Measurements from ENCODE around the gene KRTDAP. TPM values are rescaled to one million over a fixed set of nuclear protein-coding genes. Genes with fewer than 3 reads are reported as not detected.

Gene KRTDAP
- total RNA-seq, 1 experiment from 2014 or later = not detected

- no TSS peak for BruUV-seq (replicated peaks)
- TF ChIP-seq EZH2 (IDR thresholded peaks at IDR 0.05; ENCODE audit: borderline replicate concordance, low read depth, low read length, poor library complexity, severe bottlenecking) = no peak
- no peak for TF ChIP-seq CTCF (conservative IDR thresholded peaks at IDR 0.05; ENCODE audit: low read depth, low read length)
- no peaks in the 10 kb centered on the region for H3K9me3 ChIP-seq (ENCODE audit: low read depth, low read length, poor library complexity, severe bottlenecking)
- no peaks in the 10 kb centered on the region for H3K4me1 ChIP-seq (ENCODE audit: insufficient read depth, low read length, poor library complexity, severe bottlenecking)
- H3K27ac ChIP-seq (ENCODE audit: low read depth, low read length, poor library complexity, severe bottlenecking) = no peak overlapping the region
- POLR2A ChIA-PET (ENCODE audit: low non-redundant PET) = no interaction called here
- CTCF ChIA-PET = no interaction called here
- no peak for DNase-seq (ENCODE audit: low spot score)
- H3K4me3 ChIP-seq (ENCODE audit: low read depth, low read length, poor library complexity, severe bottlenecking) = no peak overlapping the region
- peaks cover 26% of the 10 kb centered on the region for H3K27me3 ChIP-seq (replicated peaks; ENCODE audit: insufficient read depth, low read depth, low read length, poor library complexity)
- no peaks in the 10 kb centered on the region for H3K36me3 ChIP-seq (ENCODE audit: insufficient read depth, low read length, poor library complexity, severe bottlenecking)
- intact Hi-C loops (cut with micrococcal nuclease; ENCODE audit: unreplicated experiment) = no loop called here
Measured at GRCh38 chr19:35521124-35521743, 31.0 kb upstream of the KRTDAP start.

- POLR2A ChIA-PET (ENCODE audit: low non-redundant PET) = no interaction called here
- no peak overlapping the region for H3K27ac ChIP-seq (ENCODE audit: low read depth, low read length, poor library complexity, severe bottlenecking)
Measured at GRCh38 chr19:35519291-35519690, 29.0 kb upstream of the KRTDAP start.

GRCh38 chr19:35518313-35518712, 28.0 kb upstream of the KRTDAP start:
- TF ChIP-seq EZH2 (IDR thresholded peaks at IDR 0.05; ENCODE audit: borderline replicate concordance, low read depth, low read length, poor library complexity, severe bottlenecking) = no peak
- no peak for TF ChIP-seq CTCF (conservative IDR thresholded peaks at IDR 0.05; ENCODE audit: low read depth, low read length)
- Histone ChIP-seq H3K27ac (ENCODE audit: low read depth, low read length, poor library complexity, severe bottlenecking) (no peak overlapping the region), H3K4me3 (ENCODE audit: low read depth, low read length, poor library complexity, severe bottlenecking) (no peak overlapping the region), H3K4me1 (ENCODE audit: insufficient read depth, low read length, poor library complexity, severe bottlenecking) (no peaks in the 10 kb centered on the region), H3K9me3 (ENCODE audit: low read depth, low read length, poor library complexity, severe bottlenecking) (no peaks in the 10 kb centered on the region), H3K36me3 (ENCODE audit: insufficient read depth, low read length, poor library complexity, severe bottlenecking) (no peaks in the 10 kb centered on the region), H3K27me3 (replicated peaks; ENCODE audit: insufficient read depth, low read depth, low read length, poor library complexity) (peaks cover 26% of the 10 kb centered on the region)
- DNase-seq (ENCODE audit: low spot score) = peak; percentile 27
- intact Hi-C loops (cut with micrococcal nuclease; ENCODE audit: unreplicated experiment) = no loop called here
- CTCF ChIA-PET = no interaction called here
- POLR2A ChIA-PET (ENCODE audit: low non-redundant PET) = no interaction called here
- no TSS peak for BruUV-seq (replicated peaks)

More at GRCh38 chr19:35519291-35519690, 29.0 kb upstream of the KRTDAP start:
- no peaks in the 10 kb centered on the region for H3K4me1 ChIP-seq (ENCODE audit: insufficient read depth, low read length, poor library complexity, severe bottlenecking)
- H3K4me3 ChIP-seq (ENCODE audit: low read depth, low read length, poor library complexity, severe bottlenecking) = no peak overlapping the region
- no peak for TF ChIP-seq EZH2 (IDR thresholded peaks at IDR 0.05; ENCODE audit: borderline replicate concordance, low read depth, low read length, poor library complexity, severe bottlenecking)
- no peak for TF ChIP-seq CTCF (conservative IDR thresholded peaks at IDR 0.05; ENCODE audit: low read depth, low read length)
- CTCF ChIA-PET = no interaction called here
- H3K36me3 ChIP-seq (ENCODE audit: insufficient read depth, low read length, poor library complexity, severe bottlenecking) = no peaks in the 10 kb centered on the region
- BruUV-seq (replicated peaks) = no TSS peak
- H3K9me3 ChIP-seq (ENCODE audit: low read depth, low read length, poor library complexity, severe bottlenecking) = no peaks in the 10 kb centered on the region
- no peak for DNase-seq (ENCODE audit: low spot score)
- intact Hi-C loops (cut with micrococcal nuclease; ENCODE audit: unreplicated experiment) = no loop called here
- H3K27me3 ChIP-seq (replicated peaks; ENCODE audit: insufficient read depth, low read depth, low read length, poor library complexity) = peaks cover 19% of the 10 kb centered on the region

Measured in A673 (cell line).